ENCODE results near the gene HECTD1.
"Not testable (repeated sequence)": the region's sequence is repeated elsewhere in the genome, so short reads cannot be mapped to it uniquely, and the experiment has no call there.

Gene HECTD1

GRCh38 chr14:31192544-31192943 lies 15.0 kb downstream of the HECTD1 start:
- not testable (repeated sequence) for DNase-seq (ENCODE audit: low read depth)

GRCh38 chr14:31190717-31191263 lies 16.8 kb downstream of the HECTD1 start:
- no peak for DNase-seq (ENCODE audit: low read depth)

GRCh38 chr14:31190219-31190603 lies 17.4 kb downstream of the HECTD1 start:
- DNase-seq (ENCODE audit: low read depth), result no peak

- no peak for DNase-seq (ENCODE audit: low read depth)
Observed at GRCh38 chr14:31189346-31190218, 18.0 kb downstream of the HECTD1 start.

GRCh38 chr14:31188744-31189143 lies 18.8 kb downstream of the HECTD1 start:
- DNase-seq (ENCODE audit: low read depth), result no peak

DNA sequence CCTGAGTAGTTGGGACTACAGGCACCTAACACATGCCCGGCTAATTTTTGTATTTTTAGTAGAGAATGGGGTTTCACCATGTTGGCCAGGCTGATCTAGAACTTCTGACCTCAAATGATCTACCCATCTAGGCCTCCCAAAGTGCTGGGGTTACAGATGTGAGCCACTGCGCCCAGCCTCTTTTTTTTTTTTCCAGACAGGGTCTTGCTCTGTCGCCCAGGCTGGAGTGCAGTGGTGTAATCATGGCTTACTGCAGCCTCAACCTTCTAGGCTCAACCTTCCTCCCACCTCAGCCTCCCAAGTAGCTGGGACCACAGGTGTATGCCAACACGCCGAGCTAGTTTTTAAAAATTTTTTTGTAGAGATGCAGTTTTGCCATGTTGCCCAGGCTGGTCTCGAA lies 25.6 kb downstream of the HECTD1 start:
- not testable (repeated sequence) for DNase-seq (ENCODE audit: low read depth)

DNA sequence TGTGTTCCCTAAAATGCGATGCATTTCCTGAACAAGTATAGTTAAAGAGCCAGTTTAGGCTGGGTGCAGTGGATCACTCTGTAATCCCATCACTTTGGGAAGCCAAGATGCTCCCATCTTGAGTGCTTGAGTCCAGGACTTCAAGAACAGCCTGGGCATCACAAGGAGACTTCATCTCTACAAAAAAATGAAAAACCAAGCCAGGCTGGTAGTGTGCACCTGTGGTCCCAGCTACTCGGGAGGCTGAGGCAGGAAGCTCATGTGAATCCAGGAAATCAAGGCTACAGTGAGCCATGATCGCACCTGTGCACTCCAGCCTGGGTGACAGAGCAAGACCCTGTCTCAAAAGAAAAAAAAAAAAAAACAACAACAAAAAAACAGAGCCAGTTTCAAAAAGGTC lies 26.3 kb downstream of the HECTD1 start:
- DNase-seq (ENCODE audit: low read depth), result no peak

GRCh38 chr14:31180299-31181051 lies 27.1 kb downstream of the HECTD1 start:
- DNase-seq (ENCODE audit: low read depth), result no peak

DNA sequence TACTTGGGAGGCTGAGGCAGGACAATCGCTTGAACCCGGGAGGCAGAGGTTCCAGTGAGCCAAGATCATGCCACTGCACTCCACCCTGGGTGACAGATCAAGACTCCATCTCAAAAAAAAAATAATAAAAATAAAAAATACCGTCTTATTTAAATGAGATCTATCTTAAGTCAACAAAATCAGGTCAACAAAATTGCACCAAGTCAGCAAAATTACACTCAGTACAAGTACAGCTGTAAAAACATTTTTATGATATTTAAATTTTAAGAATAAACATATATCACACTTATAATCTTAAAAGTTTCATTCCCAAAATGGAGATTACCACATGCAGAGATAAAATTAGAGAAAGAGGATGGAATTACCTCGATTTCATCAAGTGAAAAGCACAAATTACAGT lies 33.2 kb downstream of the HECTD1 start:
- DNase-seq (ENCODE audit: low read depth), result no peak

DNA sequence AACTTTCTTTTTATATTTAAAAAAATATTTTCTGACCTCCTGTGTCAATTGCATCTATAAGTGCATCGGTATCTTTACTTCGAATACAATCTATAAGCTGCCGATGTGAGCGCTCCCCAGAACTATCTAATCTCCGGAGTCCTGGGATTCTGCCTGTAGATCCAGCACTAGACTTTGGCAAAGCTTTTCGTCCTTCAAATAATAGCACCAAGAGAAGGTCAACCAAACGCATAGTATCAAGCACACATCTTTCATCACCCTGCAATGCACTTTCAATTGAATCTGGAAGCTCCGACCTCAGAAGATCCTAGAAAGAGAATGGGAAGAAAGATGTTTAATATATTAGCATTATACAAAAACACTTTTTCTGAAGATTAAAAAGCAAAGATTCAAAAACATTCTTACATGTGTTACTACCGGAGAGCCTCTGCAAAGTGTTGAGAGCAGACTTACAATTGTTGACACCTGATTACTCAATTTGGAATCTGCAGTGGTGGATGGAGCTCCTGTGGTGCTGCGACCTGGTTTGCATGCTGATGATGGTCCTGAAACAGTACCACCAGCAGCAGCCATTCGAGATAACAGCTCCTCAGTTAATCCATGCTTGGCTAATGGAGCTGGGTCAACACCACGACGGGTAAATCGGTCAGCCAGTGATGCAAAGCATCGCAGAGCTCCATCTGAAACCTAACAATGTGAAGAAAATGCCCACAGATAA lies 34.3 kb downstream of the HECTD1 start:
- no peak for DNase-seq (ENCODE audit: low read depth)

DNA sequence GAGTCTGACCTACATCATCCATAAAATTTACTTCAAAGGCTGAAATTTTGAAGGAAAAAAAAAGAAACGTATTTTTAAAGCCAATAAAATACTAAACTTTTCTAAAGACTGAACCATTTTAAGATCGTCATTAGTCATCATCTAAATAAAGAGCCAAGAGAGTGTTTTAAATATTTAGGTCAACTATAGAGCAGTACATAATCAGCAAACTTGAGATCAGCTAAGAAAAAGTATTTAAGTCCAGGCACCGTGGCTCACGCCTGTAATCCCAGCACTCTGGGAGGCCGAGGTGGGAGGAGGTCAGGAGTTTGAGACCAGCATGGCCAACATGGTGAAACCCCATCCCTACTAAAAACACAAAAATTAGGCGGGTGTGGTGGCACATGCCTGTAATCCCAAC lies 35.5 kb downstream of the HECTD1 start:
- no peak for DNase-seq (ENCODE audit: low read depth)

- no peak for DNase-seq (ENCODE audit: low read depth)
Observed at GRCh38 chr14:31170411-31170810, 37.2 kb downstream of the HECTD1 start.

GRCh38 chr14:31169877-31170276 lies 37.7 kb downstream of the HECTD1 start:
- no peak for DNase-seq (ENCODE audit: low read depth)

DNA sequence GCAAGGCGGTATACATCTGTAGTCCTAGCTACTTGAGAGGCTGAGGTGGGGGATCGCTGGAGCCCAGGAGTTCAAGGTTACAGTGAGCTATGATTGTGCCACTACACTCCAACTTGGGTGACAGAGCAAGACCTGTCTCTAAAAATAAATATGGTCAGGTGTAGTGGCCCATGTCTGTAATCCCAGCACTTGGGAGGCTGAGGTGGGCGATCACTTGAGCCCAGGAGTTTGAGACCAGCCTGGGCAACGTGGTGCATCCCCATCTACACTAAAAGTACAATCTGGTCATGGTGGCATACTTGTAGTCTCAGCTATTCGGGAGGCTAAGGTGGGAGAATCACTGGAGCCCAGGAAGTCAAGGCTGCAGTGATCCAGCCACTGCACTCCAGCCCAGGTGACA lies 40.6 kb downstream of the HECTD1 start:
- no peak for DNase-seq (ENCODE audit: low read depth)

DNA sequence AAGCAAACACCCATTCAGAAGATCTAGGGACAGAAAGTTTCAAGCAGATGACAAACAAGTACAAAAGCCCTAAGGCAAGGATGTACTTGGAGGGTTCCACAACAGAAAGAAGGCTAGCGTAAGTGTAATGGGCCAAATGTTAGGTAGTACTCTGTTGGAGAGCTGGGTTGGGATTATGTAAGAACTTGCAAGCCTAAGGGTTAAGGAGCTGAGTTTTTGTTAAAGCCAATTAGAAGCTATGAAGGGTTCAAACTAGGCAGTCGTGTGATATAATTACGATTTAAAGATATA lies 41.4 kb downstream of the HECTD1 start:
- no peak for DNase-seq (ENCODE audit: low read depth)

GRCh38 chr14:31164115-31164514 lies 43.5 kb downstream of the HECTD1 start:
- no peak for DNase-seq (ENCODE audit: low read depth)

- no peak for DNase-seq (ENCODE audit: low read depth)
Observed at GRCh38 chr14:31162910-31163649, 44.5 kb downstream of the HECTD1 start.

- no peak for DNase-seq (ENCODE audit: low read depth)
Observed at GRCh38 chr14:31161274-31161673, 46.3 kb downstream of the HECTD1 start.

DNA sequence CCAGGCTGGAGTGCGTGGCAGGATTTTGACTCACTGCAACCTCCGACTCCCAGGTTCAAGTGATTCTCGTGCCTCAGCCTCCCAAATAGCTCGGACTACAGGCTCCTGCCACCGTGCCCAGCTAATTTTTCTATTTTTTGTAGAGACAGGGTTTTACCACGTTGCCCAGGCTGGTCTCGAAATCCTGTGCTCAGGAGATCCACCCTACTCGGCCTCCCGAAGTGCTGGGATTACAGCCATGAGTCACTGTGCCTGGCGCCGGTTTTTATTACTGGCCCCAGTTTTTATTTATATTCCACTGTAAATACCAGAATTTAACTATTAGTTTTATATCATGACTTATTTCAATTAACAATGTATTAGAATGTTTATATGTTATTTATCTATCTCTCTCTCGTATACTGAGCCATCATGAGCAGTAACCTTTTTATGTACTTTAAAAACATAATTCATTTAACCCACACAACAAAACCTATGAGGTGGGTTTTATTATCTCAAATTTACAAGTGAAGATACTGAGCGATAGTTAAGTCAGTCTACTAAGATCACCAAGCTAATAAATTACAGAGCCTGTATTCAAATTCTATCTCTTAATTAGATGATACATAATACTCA lies 47.8 kb downstream of the HECTD1 start:
- no peak for DNase-seq (ENCODE audit: low read depth)

GRCh38 chr14:31154956-31155355 lies 52.6 kb downstream of the HECTD1 start:
- DNase-seq (ENCODE audit: low read depth), result no peak

GRCh38 chr14:31142455-31143087 lies 65.0 kb downstream of the HECTD1 start:
- no peak for DNase-seq (ENCODE audit: low read depth)
